GM18867 (cell line): ENCODE results near the gene TRAT1.

Experiments
- ATAC-seq: cut with Tn5 transposase; IDR thresholded peaks from one replicate; pipeline ENCODE4 v1.9.1; 2021; ENCODE audit warnings: mild to moderate bottlenecking, moderate library complexity; ENCODE audit not compliant: unreplicated experiment

TRAT1 gene

DNA sequence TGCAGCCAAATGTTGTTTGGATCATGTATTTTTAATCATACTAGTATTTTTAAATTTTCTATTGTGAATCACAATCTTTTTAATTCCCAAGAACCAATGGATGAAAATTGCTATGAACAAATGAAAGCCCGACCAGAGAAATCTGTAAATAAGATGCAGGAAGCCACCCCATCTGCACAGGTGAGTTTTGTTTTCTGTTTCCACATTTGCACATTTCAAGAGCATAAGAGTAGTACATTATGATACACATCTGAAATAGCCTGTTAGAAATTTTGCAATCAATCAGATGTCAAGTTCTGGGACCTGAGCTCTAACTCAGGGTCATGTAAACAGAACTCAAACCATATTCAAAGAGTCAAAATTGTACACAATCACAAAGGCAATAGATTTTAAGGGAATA, 26.5 kb downstream of the TRAT1 start:
- ATAC-seq: peak; percentile 66

DNA sequence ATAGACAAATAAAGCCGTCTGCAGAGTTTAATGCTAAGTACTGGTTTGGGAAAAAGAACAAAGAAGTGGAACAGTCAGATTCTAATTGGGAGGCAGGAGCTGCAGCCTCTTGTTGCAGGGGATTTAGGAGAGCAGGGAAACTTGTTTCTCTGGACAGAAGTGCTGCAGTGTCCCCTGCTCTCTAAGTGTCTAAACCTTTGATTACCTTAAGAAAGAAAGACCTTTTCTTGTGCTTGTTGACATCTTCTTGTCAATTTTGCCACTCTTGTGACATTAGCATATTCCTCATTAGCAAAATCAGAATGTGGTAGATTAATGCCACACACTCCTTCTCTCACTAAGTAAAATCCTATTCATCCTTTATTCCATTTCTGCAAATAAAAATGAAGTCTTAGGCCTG, 38.8 kb downstream of the TRAT1 start:
- ATAC-seq: no peak

GRCh38 chr3:108862865-108863798, 40.5 kb downstream of the TRAT1 start:
- no peak for ATAC-seq

GRCh38 chr3:108863799-108864135, 41.2 kb downstream of the TRAT1 start:
- ATAC-seq: no peak

GRCh38 chr3:108877901-108878300, 55.3 kb downstream of the TRAT1 start:
- no peak for ATAC-seq

DNA sequence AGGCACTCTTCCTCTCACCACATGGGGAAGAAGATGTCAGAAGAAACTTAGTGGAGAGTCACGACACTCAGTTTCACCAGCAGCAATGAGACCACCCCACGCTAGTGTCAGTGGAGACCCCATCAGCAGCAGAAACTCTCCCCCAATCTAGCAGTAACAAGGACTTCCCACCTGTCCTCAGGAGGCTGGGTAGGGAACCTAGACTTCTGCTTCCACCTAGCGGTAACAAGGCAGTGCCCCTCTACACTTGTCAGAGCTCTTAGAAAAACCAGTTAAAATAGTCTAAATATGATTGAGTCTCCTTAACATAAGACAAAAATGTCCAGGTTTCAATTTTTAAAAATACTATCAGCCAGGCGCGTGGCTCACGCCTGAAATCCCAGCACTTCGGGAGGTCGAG, 57.3 kb downstream of the TRAT1 start:
- no peak for ATAC-seq

DNA sequence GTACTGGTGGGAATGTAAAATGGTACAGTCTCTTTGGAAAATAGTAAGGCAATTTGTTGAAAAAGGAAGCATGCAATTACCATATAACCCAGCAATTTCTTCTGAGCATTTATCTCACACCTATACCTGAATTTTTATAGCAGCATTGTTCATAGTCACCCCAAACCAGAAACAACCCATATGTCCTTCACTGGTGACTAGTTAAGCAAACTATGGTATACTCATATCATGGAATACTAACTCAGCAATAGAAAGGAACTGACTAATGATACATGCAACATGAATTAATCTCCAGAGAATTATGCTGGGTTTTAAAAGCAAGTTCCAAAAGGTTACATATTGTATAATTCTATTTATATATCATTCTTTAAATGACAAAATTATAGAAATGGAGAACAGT, 60.2 kb downstream of the TRAT1 start:
- ATAC-seq: no peak

DNA sequence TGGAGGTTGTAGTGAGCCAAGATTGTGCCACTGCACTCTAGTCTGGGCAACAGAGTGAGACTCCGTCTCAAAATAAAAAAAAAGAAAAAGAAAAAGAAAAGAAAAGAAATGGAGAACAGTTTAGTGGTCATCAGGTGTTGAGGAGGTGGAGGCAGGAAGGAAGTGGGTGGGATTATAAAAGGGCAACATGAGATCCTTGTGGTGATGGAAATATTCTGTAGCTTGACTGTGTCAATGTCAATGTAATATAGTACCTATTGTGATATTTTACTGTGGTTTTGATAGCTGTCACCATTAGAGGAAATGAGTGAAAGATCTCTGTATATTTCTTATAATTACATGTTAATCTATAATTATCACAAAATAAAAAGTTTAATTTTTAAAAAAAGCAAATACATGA, 60.8 kb downstream of the TRAT1 start:
- ATAC-seq: no peak

- no peak for ATAC-seq
Measured at GRCh38 chr3:108887121-108887520, 64.5 kb downstream of the TRAT1 start.

GRCh38 chr3:108887777-108888176, 65.2 kb downstream of the TRAT1 start:
- no peak for ATAC-seq

- no peak for ATAC-seq
Measured at GRCh38 chr3:108891833-108892232, 69.2 kb downstream of the TRAT1 start.

- no peak for ATAC-seq
Measured at GRCh38 chr3:108894981-108895380, 72.4 kb downstream of the TRAT1 start.

DNA sequence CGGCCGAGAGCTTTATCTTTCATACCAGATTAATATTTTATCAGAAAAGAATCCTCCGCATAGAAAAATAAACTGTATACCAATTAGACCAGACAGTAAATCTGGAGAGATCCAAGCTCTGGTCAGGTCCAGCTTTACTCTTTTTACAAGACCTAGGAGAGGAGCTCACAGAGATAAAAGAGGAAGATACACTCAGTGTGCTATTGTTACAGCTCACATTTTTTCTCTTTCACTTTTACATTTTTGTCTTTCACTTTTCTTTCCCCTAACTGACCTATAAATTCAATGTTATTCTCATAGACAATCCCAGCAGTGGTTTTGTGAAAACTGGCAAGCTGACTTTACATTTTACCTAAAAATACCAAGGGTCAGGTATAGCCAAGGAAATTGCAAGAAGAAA, 75.3 kb downstream of the TRAT1 start:
- peak; percentile 86 for ATAC-seq

- no peak for ATAC-seq
Measured at GRCh38 chr3:108899530-108899929, 76.9 kb downstream of the TRAT1 start.
